HG02678 (cell line): ENCODE results near the gene C4BPB.

Experiments
- ATAC-seq: cut with Tn5 transposase; IDR thresholded peaks from one replicate; pipeline ENCODE4 v1.9.1; 2021; ENCODE audit warnings: mild to moderate bottlenecking, moderate library complexity; ENCODE audit not compliant: unreplicated experiment

C4BPB gene

DNA sequence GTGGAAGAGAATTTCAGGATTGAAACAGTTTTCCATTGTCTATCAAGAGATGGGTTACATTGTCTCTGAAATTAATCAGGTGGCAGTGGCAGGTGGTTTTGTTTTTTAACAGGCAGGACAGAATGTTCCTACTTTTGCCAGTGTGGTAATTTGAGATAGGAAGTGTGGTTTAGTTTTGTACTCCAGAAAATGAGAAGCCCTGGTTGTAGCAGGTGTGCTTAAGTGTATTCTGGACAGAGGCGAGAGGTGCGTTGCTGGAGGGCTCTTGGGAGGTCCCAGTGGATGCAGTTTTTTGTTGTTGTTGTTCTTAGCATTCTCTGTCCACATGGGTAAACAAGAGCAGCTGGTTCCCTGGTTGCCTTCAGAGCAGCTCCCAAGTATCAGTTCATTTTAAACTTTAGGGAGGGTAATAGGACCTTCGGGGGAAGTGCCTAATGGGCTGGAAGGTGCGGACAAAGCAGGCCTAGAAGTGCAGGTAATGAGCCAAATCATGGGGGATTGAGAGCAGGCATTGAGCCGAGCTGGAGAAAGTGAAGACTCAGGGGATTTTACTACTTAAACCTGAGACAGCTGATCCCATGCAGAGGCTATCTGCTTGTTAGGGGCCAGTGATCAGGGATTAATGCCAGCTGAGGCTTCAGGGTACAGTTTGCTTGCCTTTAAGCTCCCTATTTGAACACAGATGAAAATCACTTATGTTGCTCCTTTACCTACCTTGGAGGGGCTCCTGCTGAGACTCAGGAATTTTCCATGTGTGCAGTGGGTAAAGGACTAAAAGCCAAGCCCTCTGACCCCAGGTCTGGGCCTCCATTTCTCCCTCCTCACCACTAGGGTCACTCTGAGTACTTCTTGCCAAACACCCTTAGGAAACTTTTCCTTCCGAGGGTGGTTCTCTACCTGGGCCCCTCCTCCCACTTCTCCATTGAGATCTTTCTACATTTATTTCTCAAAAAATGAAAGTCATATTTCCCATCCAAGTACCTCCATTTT, 29.5 kb upstream of the C4BPB start:
- no peak for ATAC-seq

DNA sequence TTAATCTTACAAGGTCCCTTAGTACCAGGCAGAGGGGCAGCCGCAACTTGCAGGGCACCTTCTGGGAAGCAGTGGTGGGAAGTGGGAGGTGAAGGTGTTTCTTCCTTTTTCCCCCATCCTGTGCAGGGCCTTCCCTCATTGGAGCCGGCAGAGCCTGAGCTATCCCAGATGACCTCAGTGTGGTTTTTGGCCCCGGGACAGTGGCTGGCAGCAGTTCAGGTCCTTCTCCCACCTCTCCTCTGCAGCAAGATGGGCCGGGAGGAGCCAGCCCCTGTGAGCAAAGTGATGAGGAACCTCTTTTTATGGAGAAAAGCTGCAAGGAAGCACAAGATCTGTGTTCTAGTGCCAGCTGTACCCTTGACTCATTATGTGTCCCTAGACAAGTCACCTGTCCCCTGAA, 28.8 kb upstream of the C4BPB start:
- no peak for ATAC-seq

DNA sequence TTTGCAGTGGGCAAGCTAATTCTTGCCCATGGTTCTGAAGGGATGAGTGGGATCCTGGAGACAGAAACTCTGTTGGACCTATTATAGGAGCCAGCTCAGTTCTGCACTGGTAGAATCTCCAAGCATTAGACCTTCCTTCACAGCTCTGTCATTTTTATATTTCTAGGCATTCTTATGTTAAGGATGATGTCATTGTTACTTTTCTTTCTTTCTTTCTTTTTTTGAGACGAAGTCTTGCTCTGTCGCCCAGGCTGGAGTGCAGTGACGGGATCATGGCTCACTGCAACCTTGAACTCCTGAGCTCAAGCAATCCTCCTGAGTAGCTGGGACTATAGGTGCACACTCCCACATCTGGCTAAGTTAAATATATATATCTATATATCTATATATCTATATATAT, 28.1 kb upstream of the C4BPB start:
- no peak for ATAC-seq

DNA sequence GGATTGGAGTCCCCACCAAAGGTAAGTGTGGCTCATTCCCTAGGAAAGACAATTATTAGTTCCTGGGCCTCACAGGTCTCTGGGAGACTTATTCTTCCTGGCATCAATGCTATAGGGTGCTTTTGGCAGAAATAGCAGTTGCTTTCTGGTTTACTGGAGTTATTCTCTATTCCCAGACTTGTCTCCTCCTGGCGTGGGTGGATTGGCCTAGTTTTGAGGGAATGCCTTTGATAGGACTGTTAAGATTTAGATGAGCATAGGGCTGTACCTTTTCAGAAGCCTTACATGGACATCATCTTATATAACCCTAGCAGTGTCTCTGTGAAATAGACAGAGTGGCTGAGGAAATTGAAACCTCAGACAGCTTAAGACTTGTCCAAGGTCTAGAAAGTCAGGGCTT, 26.6 kb upstream of the C4BPB start:
- no peak for ATAC-seq

DNA sequence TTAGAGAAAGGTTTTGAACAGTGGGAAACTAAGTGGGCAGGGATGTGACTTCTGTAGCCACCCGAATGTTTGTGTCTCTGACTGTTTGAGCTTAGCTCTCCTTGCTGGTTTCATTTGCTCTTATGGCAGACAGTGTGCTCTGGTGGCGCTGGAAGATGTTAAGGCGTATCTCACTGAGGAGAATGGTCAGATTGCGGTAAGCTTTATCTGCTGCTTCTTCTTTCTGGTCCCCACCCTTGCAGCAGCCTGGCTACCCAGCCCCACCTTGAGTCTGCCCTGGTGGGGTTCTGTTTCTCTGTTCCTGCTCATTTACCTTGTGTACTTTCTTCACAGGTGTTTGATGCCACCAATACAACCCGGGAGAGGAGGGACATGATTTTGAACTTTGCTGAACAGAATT, 25.6 kb upstream of the C4BPB start:
- no peak for ATAC-seq

DNA sequence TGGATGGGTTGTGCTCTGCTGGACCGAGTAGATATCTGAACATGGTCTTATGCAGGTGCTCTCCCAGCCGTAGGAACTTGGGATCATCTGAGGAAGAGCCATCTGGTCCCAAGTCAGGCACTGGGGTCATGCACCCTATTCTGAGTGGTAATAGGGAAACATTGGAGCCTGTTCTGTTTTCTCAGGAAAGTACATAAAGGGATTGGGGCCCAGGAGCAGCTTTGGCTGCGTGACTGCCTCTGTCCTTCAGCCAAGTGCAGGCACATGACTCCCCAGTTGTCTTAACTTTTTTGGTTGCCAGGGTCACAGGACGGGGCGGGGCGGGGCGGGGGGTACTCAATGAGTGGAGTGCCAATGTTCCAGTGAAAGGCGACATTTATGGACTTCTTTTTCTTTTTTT, 24.1 kb upstream of the C4BPB start:
- no peak for ATAC-seq

DNA sequence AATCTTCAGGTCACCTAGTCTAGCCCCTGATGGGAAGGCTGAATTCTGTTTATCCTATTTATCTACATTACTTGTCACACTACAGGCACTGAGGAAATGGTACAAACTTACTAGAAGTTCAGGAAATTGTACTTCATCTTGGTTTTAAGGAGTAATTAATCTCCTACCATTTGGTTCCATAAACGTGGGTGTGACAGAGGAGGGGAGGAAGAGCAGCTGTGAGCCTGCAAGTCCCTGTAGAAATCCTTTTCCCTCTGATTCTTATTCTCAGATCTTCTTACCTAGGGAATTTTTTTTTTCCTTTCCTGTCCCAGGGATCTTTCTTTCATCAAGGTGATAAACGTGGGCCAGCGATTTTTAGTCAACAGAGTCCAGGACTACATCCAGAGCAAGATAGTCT, 21.5 kb upstream of the C4BPB start:
- no peak for ATAC-seq

DNA sequence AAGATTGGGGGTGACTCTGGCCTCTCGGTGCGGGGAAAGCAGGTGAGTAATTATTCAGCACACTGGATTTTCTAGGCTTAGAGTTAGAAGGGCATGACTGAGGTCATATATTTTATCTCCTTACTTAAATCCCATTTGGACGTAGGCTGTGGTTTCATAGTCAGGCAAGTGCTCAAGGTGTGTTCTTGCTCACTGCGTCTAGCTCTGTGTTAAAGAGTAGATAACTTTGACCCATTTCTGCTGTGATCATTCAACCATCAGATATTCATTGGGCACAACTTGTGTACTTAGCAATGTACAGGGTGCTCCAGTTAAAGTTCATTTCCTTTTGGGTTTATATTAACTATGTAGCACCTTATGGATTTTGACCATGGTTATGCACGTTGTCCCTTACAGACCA, 21.0 kb upstream of the C4BPB start:
- no peak for ATAC-seq

DNA sequence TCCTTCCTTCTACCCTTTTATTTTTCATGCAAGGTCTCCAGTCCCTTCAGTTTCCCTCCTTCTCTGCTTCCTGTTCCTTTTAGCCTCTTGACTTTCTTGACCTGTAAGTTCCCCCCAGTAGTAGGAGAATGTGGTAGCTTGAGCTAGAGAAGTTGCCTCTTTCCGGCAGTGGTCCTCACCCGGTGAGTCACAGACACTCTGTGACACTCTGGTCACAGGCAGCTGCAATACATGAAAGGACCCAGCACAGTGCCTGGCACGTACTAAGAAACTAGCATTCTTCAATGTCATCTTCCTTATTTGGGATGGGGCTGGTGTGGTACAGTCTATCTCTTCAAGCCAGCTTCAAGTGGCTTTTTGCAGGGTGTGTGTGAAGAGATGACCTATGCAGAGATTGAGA, 19.6 kb upstream of the C4BPB start:
- no peak for ATAC-seq

DNA sequence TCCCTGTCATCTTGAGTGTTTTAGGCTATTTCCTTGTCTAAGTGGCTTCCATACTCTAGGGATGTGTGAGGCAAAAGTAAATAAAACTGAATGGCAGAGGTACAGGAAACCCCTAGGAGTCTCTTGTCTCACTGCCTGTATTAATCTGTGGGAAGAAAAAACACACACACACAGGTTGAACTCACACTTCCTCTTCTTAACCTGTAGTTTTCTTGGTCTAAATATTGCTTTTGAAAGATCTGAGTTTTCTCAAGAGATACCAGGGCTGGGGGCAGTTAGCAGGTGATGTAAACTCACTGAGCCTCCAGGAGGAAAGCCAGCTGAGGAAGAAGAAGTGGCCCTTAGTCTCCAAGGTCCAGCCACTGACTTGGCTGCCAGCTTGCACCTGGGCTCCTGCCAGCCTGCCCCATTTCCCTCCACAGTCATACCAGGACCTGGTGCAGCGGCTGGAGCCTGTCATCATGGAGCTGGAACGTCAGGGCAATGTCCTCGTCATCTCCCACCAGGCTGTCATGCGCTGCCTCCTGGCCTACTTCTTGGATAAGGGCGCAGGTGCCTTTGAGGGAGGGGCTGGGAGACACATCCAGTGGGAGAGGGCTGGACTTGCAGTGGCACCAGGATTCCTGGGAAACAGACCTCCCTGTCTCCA, 18.7 kb upstream of the C4BPB start:
- no peak for ATAC-seq

DNA sequence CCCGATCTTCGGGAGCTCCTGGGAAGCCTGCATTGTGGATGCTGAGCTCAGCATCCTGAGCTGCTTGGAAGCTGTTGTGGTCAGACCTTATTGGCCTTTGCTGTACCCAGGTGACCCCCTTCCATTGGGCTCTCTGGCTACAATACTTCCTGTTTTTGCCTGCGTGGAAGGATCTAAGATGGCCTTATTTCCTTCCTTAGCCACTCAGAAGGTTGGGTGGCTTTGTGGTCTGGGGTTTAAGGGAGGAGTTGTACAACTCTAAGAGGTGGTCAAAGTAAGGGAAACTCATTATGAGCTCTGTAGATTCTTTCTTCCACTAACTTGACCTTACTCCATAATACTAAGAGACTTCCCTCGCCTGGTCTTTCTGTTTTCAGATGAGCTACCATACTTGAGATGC, 17.8 kb upstream of the C4BPB start:
- ATAC-seq = no peak

DNA sequence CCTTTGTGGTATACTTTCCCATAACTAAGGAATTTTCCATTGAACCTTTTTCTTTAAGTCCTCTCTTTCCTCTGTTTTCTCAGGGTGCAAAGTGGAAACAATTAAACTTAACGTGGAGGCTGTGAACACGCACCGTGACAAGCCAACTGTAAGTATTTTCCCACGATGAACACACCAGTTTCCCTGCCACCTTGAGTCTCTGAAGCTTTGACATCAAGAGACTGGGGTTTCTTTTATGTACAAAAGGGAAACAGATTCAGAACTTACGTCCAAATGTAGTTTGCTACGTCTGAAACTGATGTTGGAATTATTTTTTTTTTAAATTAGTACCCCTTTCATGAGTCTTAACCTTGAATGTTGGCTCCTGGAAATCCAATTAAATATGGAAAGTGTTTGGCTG, 17.2 kb upstream of the C4BPB start:
- no peak for ATAC-seq

DNA sequence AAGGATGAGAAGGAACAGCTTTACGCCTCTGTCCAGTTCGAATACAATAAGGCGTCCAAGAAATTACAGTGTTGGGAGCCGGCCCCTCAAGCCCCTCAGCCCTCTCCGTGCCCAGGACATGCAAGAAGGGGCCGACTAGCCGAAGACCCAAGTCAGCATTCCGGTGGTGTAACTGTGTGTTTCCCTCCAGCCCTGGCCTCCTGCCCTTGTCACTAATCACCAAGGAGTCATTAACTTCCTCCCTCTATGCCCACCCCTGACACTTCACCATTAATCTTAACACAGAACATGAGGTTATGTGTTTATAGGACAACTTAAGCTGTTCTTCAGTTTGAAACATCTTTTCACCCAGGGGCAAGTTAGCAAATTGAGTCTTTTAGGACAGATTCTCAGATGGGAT, 16.4 kb upstream of the C4BPB start:
- ATAC-seq = no peak

DNA sequence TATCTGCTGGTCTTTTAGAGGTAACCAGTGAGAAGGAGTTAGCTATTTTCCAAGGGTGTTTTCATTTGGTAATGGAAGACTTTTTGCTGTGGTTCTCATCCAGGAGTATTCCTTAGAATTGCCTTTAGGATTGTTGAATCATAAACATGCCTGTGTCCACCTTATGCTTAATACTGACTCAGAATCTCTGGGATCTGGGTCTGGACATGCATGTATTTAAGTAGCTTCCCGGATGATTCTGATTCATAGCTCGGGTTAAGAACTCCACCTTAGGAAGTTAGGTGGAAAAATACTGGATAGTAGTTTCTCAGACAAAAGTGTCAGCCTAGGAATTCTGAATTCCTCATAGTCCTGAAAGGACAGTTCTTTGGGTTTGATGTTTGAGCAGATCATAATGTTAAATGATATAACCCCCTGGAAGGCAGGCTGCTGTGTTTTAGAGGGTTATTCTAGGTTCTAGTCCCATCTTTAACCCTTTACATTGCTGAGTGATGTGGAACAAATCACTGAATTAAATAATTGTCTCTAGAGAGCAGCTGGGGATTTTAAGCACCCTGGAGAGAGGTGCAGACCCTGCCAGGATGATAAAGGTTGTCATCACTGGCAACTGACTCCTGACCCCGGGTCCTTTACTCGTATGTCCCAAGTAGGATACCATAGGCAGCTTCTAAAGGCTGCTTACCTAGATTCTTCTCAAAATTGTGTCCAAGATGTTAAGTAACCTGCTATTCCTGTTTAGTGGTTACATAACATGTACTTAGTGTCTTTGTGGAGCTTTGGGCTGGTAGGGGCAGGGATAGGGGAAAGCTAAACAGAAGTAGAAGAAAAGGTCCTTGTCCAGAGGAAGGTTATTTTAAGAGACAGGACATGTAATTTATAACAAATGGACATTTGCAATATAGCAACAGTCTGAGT, 14.5 kb upstream of the C4BPB start:
- ATAC-seq = no peak

DNA sequence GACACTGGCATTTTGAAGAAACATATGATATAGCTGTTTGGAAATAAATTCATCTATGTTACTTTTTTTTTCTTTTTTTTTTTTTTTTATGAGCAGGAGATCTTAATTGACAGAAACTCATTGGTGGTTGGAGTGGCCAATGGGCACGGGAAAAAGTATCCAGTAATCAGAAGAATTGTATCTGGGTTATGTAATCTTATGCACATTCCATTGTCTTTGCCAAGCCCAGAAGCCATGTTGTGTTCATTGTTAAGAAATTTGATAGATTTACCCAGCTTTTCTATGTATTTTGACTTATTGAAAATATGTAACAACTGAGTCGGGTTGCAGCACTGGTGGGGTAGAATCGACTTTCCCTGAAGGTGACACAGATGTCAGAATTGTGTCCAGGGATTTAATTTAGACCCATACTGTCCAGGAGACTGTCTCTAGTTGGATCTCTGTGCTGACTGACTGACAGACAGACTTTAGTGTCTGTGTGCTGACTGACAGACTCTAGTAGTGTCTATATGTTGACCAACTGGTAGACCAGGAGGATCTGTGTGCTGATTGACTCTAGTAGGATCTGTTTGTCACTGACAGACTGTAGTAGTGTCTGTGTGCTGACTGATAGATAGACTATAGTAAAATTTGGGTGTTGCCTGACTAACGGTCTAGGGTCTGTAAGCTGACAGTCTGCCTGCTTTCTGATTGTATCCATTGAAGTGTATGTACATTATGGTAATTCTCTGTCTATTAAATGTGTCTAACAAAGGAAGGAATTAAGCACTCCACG, 12.3 kb upstream of the C4BPB start:
- no peak for ATAC-seq

DNA sequence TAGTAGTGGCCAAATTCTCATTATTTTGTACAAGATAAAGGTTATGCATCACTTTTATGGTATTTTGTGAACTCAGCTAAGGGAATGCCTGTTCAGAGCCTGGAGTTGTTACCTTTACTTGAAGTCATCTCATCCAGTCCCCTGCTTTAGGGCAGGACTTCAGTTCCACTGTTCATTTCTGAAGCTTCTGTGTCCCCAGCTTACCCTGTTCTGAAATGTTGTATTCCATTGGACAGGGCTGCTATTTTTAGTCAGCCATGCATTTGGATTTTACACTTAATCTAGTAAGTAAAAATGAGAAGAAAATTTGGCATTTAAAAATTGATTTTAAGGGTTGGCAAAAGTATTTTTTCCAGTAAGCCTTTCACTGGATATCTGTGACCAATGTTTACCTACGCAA, 11.6 kb upstream of the C4BPB start:
- ATAC-seq = no peak

DNA sequence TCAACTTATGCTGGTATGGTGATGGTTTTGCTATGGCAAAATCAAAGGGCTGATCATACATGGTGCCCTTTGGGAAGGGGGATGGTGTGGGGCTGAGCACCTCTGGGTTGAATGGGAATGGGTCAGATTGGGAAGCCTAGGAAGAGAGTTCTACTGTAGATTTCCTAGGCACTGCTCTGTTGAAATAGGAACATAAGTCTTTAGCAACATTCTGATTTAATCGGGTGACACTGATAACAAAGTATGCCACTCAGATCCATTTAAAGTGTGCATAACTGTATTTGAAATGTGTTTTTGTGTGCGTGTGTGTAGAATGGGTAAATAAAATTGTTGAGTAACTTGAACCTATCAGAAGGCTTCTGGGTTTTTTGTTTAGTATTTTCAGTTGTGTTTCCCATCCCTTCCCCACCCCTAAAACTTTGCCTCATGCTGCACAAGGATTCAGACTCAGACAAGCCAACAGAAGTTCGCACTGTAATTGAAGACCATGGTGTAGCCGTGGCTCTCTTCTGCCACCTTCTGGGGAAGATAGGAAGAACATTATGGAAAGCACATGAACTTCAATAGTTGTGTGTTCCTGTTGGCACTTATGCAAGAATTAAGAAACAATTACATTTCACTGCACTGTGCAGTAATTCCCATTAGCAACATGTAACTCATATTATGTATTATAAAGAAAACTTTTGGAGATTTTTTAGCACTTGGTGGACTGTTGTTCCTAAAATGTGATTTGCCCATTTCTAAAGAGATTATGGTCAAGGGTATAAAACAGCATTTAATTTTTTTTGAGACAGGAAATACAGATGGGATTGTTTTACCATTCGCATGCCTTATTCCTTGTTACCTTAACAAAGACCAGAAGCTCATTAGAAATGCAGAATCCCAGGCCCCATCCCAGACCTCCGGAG, 10.9 kb upstream of the C4BPB start:
- peak; percentile 58 for ATAC-seq

DNA sequence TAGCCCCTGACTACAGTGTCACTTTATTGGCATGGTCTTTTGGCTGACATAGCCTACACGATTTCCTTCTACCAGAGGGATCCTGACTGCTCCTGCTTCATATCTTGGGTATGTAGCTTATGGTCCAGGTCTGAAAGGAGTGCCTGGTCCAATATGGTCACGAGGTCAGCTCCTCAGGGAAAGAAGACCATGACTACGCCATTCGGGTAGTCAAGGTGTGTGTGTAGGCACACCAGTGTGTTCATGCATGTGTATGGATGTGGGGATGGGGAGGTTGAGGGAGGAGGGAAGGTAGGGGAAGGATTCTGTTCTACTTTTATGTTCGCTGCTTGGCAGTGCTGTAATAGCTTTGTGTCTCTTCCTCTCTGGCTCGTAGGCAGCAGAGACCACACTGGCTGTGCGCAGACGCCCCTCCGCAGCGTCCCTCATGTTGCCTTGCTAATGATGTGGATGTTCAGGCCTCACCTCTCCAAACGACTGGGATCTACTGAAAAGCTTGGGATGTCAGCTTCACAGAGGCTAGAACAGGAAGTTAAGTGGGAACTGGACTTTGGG, 10.0 kb upstream of the C4BPB start:
- no peak for ATAC-seq

DNA sequence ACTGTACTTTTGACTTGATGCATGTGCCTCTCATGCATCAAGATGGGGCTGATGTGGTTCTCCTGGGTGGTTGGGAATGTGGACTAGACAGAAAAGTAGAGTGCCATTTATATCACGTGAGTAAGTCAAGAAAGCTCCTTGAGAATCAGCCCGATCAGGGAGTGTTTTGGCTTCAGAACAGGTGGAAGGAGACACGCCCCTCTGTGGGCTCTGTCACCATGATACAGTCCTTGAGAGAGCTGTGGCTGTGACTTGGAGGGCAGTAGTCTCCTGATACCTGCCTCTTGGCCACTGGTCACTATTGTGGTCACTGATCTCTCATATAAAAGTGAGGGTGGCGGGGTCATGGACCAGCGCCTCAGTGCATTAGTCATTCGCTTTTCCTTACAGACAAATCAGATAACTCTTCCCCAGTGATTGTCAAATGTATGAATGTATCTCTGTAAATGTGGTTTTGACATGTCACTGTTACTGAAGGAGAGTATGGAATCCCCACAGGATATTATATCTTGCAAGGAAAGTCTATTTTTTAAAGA, 8.9 kb upstream of the C4BPB start:
- no peak for ATAC-seq
